Astrocyte (in vitro differentiated cells and primary cell): Measurements from ENCODE around the gene CEMP1. TPM values are rescaled to one million over a fixed set of nuclear protein-coding genes. Genes with fewer than 3 reads are reported as not detected.

ENCODE experiments used
- DNase-seq: peaks from one replicate; pipeline ENCODE4 v3.0.0-alpha.2; 2010; ENCODE audit warnings: low read depth
- FAIRE-seq: peaks from 2 replicates; lab custom pipeline; 2011; peaks lifted over from hg19 to GRCh38; lab: Jason Lieb, UNC
- H2AFZ ChIP-seq: 2 replicates; pipeline ENCODE4 v1.6.0; 2012; ENCODE audit warnings: low read depth, low read length, inconsistent platforms
- H3K27ac ChIP-seq: 2 replicates; pipeline ENCODE4 v1.5.1; 2011; ENCODE audit warnings: low read depth, low read length, inconsistent platforms
- H3K27me3 ChIP-seq: 2 replicates; pipeline ENCODE4 v1.6.0; 2011; ENCODE audit warnings: low read length, inconsistent platforms; ENCODE audit not compliant: insufficient read depth
- H3K36me3 ChIP-seq: 2 replicates; pipeline ENCODE4 v1.5.1; 2011; ENCODE audit warnings: low read length, inconsistent platforms; ENCODE audit not compliant: insufficient read depth
- H3K4me1 ChIP-seq: 2 replicates; pipeline ENCODE4 v1.5.1; 2011; ENCODE audit warnings: low read length, inconsistent platforms; ENCODE audit not compliant: insufficient read depth
- H3K4me2 ChIP-seq: 2 replicates; pipeline ENCODE4 v1.6.0; 2012; ENCODE audit warnings: low read length, inconsistent platforms
- H3K4me3 ChIP-seq: 2 replicates; pipeline ENCODE4 v1.5.1; 2011; ENCODE audit warnings: low read depth, mild to moderate bottlenecking, low read length, inconsistent platforms; ENCODE audit not compliant: insufficient read depth
- H3K79me2 ChIP-seq: 2 replicates; pipeline ENCODE4 v1.6.0; 2012; ENCODE audit warnings: mild to moderate bottlenecking, low read length, inconsistent platforms; ENCODE audit not compliant: insufficient read depth
- H3K9ac ChIP-seq: 2 replicates; pipeline ENCODE4 v1.6.0; 2012; ENCODE audit warnings: mild to moderate bottlenecking, low read length, inconsistent platforms
- H3K9me3 ChIP-seq: 2 replicates; pipeline ENCODE4 v1.5.1; 2012; ENCODE audit warnings: low read depth, mild to moderate bottlenecking, low read length, inconsistent platforms; ENCODE audit not compliant: insufficient read depth
- H4K20me1 ChIP-seq: 2 replicates; pipeline ENCODE4 v1.6.0; 2012; ENCODE audit warnings: low read length, inconsistent platforms; ENCODE audit not compliant: insufficient read depth
- H3K27ac Mint-ChIP-seq: one replicate; pipeline ENCODE4 v1.8.0; 2021; ENCODE audit warnings: mild to moderate bottlenecking, mixed read lengths; ENCODE audit not compliant: unreplicated experiment
- H3K27me3 Mint-ChIP-seq: one replicate; pipeline ENCODE4 v1.8.0; 2021; ENCODE audit warnings: low read depth, mixed read lengths; ENCODE audit not compliant: unreplicated experiment
- H3K36me3 Mint-ChIP-seq: one replicate; pipeline ENCODE4 v1.8.0; 2021; ENCODE audit warnings: low read depth, mixed read lengths; ENCODE audit not compliant: unreplicated experiment
- H3K4me1 Mint-ChIP-seq: one replicate; pipeline ENCODE4 v1.8.0; 2021; ENCODE audit warnings: low read depth, mixed read lengths; ENCODE audit not compliant: unreplicated experiment
- H3K4me3 Mint-ChIP-seq: one replicate; pipeline ENCODE4 v1.8.0; 2021; ENCODE audit warnings: mild to moderate bottlenecking, moderate library complexity, mixed read lengths; ENCODE audit not compliant: unreplicated experiment
- H3K9me3 Mint-ChIP-seq: one replicate; pipeline ENCODE4 v1.8.0; 2021; ENCODE audit warnings: mild to moderate bottlenecking, mixed read lengths; ENCODE audit not compliant: unreplicated experiment
- CTCF ChIP-seq: IDR thresholded peaks from 2 replicates; pipeline ENCODE4 v1.5.1; 2011; ENCODE audit warnings: low read depth, mild to moderate bottlenecking, inconsistent platforms, low read length, moderate library complexity; ENCODE audit not compliant: insufficient read depth
- EZH2 ChIP-seq: IDR thresholded peaks from 2 replicates; pipeline ENCODE4 v1.6.1; 2012; ENCODE audit warnings: mild to moderate bottlenecking, low read length, inconsistent platforms; ENCODE audit not compliant: insufficient read depth
- total RNA-seq: library from RNA; stranded (reverse); gene quantifications from 2 replicates; pipeline ENCODE4 v1.2.1, GENCODE V29; 2021

Gene CEMP1
- total RNA-seq, 1 donor from 2014 or later = not detected

- Histone ChIP-seq H3K9me3 (no peaks in the 10 kb centered on the region), H3K4me2 (no peak overlapping the region), H3K36me3 (no peaks in the 10 kb centered on the region), H4K20me1 (no peaks in the 10 kb centered on the region), H3K9ac (no peak overlapping the region), H3K27me3 (no peaks in the 10 kb centered on the region), H3K27ac (no peak overlapping the region), H3K79me2 (no peaks in the 10 kb centered on the region), H2AFZ (no peak overlapping the region), H3K4me3 (no peak overlapping the region), H3K4me1 (peaks cover 12% of the 10 kb centered on the region)
- no peak overlapping the region for H3K27ac Mint-ChIP-seq
- TF ChIP-seq CTCF (no peak), EZH2 (no peak)
- H3K4me1 Mint-ChIP-seq = peaks cover 4% of the 10 kb centered on the region
- FAIRE-seq (no peak), DNase-seq (no peak)
- H3K36me3 Mint-ChIP-seq = peaks cover 2% of the 10 kb centered on the region
- no peaks in the 10 kb centered on the region for H3K9me3 Mint-ChIP-seq
- H3K27me3 Mint-ChIP-seq = peaks cover 1% of the 10 kb centered on the region
- H3K4me3 Mint-ChIP-seq = no peak overlapping the region
These were observed 22.3 kb downstream of the CEMP1 start for GRCh38 chr16:2508722-2509400.

- Mint-ChIP-seq H3K27me3 (peaks cover 1% of the 10 kb centered on the region), H3K27ac (no peak overlapping the region), H3K4me3 (no peak overlapping the region), H3K9me3 (no peaks in the 10 kb centered on the region), H3K36me3 (peaks cover 2% of the 10 kb centered on the region), H3K4me1 (peaks cover 8% of the 10 kb centered on the region)
- no peak for DNase-seq
- Histone ChIP-seq H3K79me2 (no peaks in the 10 kb centered on the region), H2AFZ (no peak overlapping the region), H3K36me3 (no peaks in the 10 kb centered on the region), H3K4me3 (no peak overlapping the region), H3K27ac (no peak overlapping the region), H3K4me1 (peaks cover 15% of the 10 kb centered on the region), H3K9ac (no peak overlapping the region), H3K9me3 (no peaks in the 10 kb centered on the region), H4K20me1 (peaks cover 2% of the 10 kb centered on the region), H3K4me2 (no peak overlapping the region), H3K27me3 (no peaks in the 10 kb centered on the region)
- FAIRE-seq = no peak
- TF ChIP-seq EZH2 (no peak), CTCF (no peak)
These were observed 23.5 kb downstream of the CEMP1 start for GRCh38 chr16:2507665-2508064.

- peaks cover 12% of the 10 kb centered on the region for H3K4me1 Mint-ChIP-seq
- H3K9ac ChIP-seq = no peak overlapping the region
- TF ChIP-seq CTCF (no peak), EZH2 (no peak)
- no peak overlapping the region for H3K4me3 ChIP-seq
- H3K4me2 ChIP-seq = no peak overlapping the region
- no peak overlapping the region for H3K4me3 Mint-ChIP-seq
- DNase-seq (no peak), FAIRE-seq (no peak)
- no peak overlapping the region for H3K27ac ChIP-seq
- no peaks in the 10 kb centered on the region for H3K9me3 ChIP-seq
- peaks cover 20% of the 10 kb centered on the region for H3K4me1 ChIP-seq
- peaks cover 7% of the 10 kb centered on the region for H4K20me1 ChIP-seq
- H3K36me3 Mint-ChIP-seq = peaks cover 2% of the 10 kb centered on the region
- no peaks in the 10 kb centered on the region for H3K36me3 ChIP-seq
- no peaks in the 10 kb centered on the region for H3K79me2 ChIP-seq
- H3K27me3 Mint-ChIP-seq = peaks cover 1% of the 10 kb centered on the region
- no peaks in the 10 kb centered on the region for H3K27me3 ChIP-seq
- no peaks in the 10 kb centered on the region for H3K9me3 Mint-ChIP-seq
- no peak overlapping the region for H3K27ac Mint-ChIP-seq
- no peak overlapping the region for H2AFZ ChIP-seq
These were observed 24.1 kb downstream of the CEMP1 start for GRCh38 chr16:2507052-2507659.
